Panc1 (cell line): Measurements from ENCODE around the gene ABCC4. TPM values are rescaled to one million over a fixed set of nuclear protein-coding genes. Genes with fewer than 3 reads are reported as not detected.

ENCODE experiments used
- ATAC-seq: fragments of 200-7000 bp; cut with Tn5 transposase; 2 replicates; pipeline ENCODE4 v1.9.1; 2020; ENCODE audit warnings: mild to moderate bottlenecking, moderate library complexity
- BruUV-seq: library from RNA; stranded (reverse); fragments of 400-500 nt; replicated peaks from 2 replicates; lab custom pipeline; 2021; lab: Mats Ljungman, UMichigan
- CTCF ChIA-PET: fragments of 300-600 bp; sonication (Branson Sonifier 250); formaldehyde crosslinking; loops from one replicate; lab custom pipeline; 2022; ENCODE audit warnings: antibody characterized with exemption; lab: Charles Lee
- POLR2A ChIA-PET: fragments of 300-600 bp; sonication (Branson Sonifier 250); formaldehyde crosslinking; loops from one replicate; lab custom pipeline; 2022; ENCODE audit warnings: antibody characterized with exemption; lab: Charles Lee
- DNase-seq: peaks from one replicate; pipeline ENCODE4 v3.0.0-alpha.2; 2010; ENCODE audit warnings: low read depth, low spot score
- H3K27ac ChIP-seq: 2 replicates; pipeline ENCODE4 v1.5.1; 2011; ENCODE audit warnings: mild to moderate bottlenecking, low read length, inconsistent platforms
- H3K27me3 ChIP-seq: fragments of 200-500 bp; sonication (Bioruptor generic); 2 replicates; pipeline ENCODE4 v1.6.0; 2014; ENCODE audit warnings: low read length, inconsistent platforms; ENCODE audit not compliant: control insufficient read depth, insufficient read depth
- H3K36me3 ChIP-seq: fragments of 200-500 bp; sonication (Bioruptor generic); 2 replicates; pipeline ENCODE4 v1.5.1; 2014; ENCODE audit warnings: inconsistent platforms, mild to moderate bottlenecking, low read length, moderate library complexity; ENCODE audit not compliant: control insufficient read depth, insufficient read depth
- H3K4me1 ChIP-seq: 2 replicates; pipeline ENCODE4 v1.5.1; 2011; ENCODE audit warnings: inconsistent platforms, mild to moderate bottlenecking, low read length, moderate library complexity; ENCODE audit not compliant: control insufficient read depth, insufficient read depth
- H3K4me3 ChIP-seq, 2 experiments: 2 replicates each; pipeline ENCODE4 v1.5.1; 2011 to 2012; ENCODE audit warnings: low read depth in 2 of 2, low read length in 2 of 2, mild to moderate bottlenecking in 2 of 2, inconsistent platforms in 1 of 2, moderate library complexity in 1 of 2
- H3K9me3 ChIP-seq: fragments of 200-500 bp; sonication (Bioruptor generic); 2 replicates; pipeline ENCODE4 v1.5.1; 2014; ENCODE audit warnings: low read depth, mild to moderate bottlenecking, inconsistent platforms, low read length, moderate library complexity; ENCODE audit not compliant: control insufficient read depth, insufficient read depth
- CTCF ChIP-seq: fragments of 450-650 bp; IDR thresholded peaks from 2 replicates; pipeline ENCODE4 v1.5.1; 2017; ENCODE audit warnings: mild to moderate bottlenecking
- POLR2AphosphoS5 ChIP-seq: IDR thresholded peaks from 2 replicates; pipeline ENCODE4 v1.6.1; 2012; ENCODE audit warnings: mild to moderate bottlenecking, low read depth, low read length, moderate library complexity
- SIN3A ChIP-seq: IDR thresholded peaks from 2 replicates; pipeline ENCODE4 v1.6.1; 2012; ENCODE audit warnings: low read depth, mild to moderate bottlenecking, low read length, moderate library complexity, borderline replicate concordance; ENCODE audit not compliant: insufficient read depth
- TCF7L2 ChIP-seq: IDR thresholded peaks from 2 replicates; pipeline ENCODE4 v1.6.1; 2011; ENCODE audit warnings: mild to moderate bottlenecking, low read depth, low read length, inconsistent platforms
- in situ Hi-C: cut with HindIII; loops from 2 replicates; pipeline ENCODE4 v1.10.0; 2016; ENCODE audit warnings: low sequenced_read_pairs, low pct_unique_long_range_greater_than_20kb
- intact Hi-C: fragments of 100-400 bp; cut with micrococcal nuclease; formaldehyde crosslinking; loops from one replicate; pipeline ENCODE4 v1.10.0; 2022; ENCODE audit not compliant: unreplicated experiment
- total RNA-seq: library from RNA; stranded (reverse); gene quantifications from one replicate; pipeline ENCODE4 v1.2.1, GENCODE V29; 2021; ENCODE audit not compliant: unreplicated experiment
- TF ChIP-seq, protein P1 (sequence below), 2 experiments: IDR thresholded peaks; 2 replicates each; pipeline ENCODE4 v1.6.1; 2011 to 2012; ENCODE audit warnings: low read depth in 2 of 2, control low read depth in 1 of 2, low read length in 1 of 2, mild to moderate bottlenecking in 1 of 2, moderate library complexity in 1 of 2; ENCODE audit not compliant: insufficient read depth in 1 of 2

Gene ABCC4
- total RNA-seq, 1 experiment from 2014 or later = 69.3 TPM

GRCh38 chr13:95176611-95177259 lies 124.5 kb downstream of the ABCC4 start:
- no TSS peak for BruUV-seq
- TF ChIP-seq CTCF (no peak), SIN3A (no peak)
- TF ChIP-seq, protein P1, sequence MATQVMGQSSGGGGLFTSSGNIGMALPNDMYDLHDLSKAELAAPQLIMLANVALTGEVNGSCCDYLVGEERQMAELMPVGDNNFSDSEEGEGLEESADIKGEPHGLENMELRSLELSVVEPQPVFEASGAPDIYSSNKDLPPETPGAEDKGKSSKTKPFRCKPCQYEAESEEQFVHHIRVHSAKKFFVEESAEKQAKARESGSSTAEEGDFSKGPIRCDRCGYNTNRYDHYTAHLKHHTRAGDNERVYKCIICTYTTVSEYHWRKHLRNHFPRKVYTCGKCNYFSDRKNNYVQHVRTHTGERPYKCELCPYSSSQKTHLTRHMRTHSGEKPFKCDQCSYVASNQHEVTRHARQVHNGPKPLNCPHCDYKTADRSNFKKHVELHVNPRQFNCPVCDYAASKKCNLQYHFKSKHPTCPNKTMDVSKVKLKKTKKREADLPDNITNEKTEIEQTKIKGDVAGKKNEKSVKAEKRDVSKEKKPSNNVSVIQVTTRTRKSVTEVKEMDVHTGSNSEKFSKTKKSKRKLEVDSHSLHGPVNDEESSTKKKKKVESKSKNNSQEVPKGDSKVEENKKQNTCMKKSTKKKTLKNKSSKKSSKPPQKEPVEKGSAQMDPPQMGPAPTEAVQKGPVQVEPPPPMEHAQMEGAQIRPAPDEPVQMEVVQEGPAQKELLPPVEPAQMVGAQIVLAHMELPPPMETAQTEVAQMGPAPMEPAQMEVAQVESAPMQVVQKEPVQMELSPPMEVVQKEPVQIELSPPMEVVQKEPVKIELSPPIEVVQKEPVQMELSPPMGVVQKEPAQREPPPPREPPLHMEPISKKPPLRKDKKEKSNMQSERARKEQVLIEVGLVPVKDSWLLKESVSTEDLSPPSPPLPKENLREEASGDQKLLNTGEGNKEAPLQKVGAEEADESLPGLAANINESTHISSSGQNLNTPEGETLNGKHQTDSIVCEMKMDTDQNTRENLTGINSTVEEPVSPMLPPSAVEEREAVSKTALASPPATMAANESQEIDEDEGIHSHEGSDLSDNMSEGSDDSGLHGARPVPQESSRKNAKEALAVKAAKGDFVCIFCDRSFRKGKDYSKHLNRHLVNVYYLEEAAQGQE (IDR thresholded peaks at IDR 0.05; ENCODE audit: insufficient read depth in 1 of 2, low read depth in 2 of 2, low read length in 1 of 2) = no peak
- H3K4me3 ChIP-seq = no peak overlapping the region
- POLR2A ChIA-PET = no interaction called here
- no peak overlapping the region for H3K27ac ChIP-seq
- ATAC-seq = no peak
- no peaks in the 10 kb centered on the region for H3K9me3 ChIP-seq
- in situ Hi-C loops = no loop called here
- no peaks in the 10 kb centered on the region; the same call in 1 of the 2 replicates for H3K36me3 ChIP-seq
- H3K4me1 ChIP-seq = no peaks in the 10 kb centered on the region
- CTCF ChIA-PET = no interaction called here
- DNase-seq = no peak
- intact Hi-C loops = no loop called here
- no peaks in the 10 kb centered on the region for H3K27me3 ChIP-seq

DNA sequence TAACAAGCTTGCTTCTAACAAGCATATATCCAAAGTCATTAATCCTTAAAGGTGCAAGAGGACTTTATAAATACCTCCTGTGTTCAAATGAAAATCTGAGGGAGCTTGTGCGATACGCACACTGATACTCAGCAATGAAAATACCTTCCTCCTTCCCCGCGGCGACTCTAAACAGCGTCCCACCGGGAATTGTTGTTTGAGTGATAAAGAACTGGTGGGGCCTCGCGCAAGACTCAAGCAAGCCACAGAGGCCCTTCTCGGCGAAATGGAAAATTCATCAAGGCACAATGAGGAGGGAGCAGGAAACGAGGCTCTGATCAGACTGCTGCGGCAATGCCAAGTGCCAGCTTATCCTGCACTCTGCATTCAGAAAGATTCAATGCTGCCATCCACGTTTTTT lies 126.7 kb downstream of the ABCC4 start:
- CTCF ChIA-PET = no interaction called here
- Histone ChIP-seq H3K27ac (no peak overlapping the region), H3K36me3 (peaks cover 2% of the 10 kb centered on the region; the same call in 1 of the 2 replicates), H3K27me3 (no peaks in the 10 kb centered on the region), H3K4me1 (no peaks in the 10 kb centered on the region), H3K9me3 (no peaks in the 10 kb centered on the region), H3K4me3 (no peak overlapping the region)
- POLR2A ChIA-PET = no interaction called here
- ATAC-seq (no peak), DNase-seq (no peak)
- BruUV-seq = no TSS peak
- intact Hi-C loops = no loop called here
- in situ Hi-C loops = no loop called here
- TF ChIP-seq SIN3A = no peak
- no peak for TF ChIP-seq POLR2AphosphoS5
- TF ChIP-seq TCF7L2 = no peak
- TF ChIP-seq CTCF = no peak
- TF ChIP-seq, protein P1 (IDR thresholded peaks at IDR 0.05; ENCODE audit: insufficient read depth in 1 of 2, low read depth in 2 of 2, low read length in 1 of 2) = no peak
